ENCODE measurements around the gene UBE2L3. TPM values are rescaled to one million over a fixed set of nuclear protein-coding genes. Genes with fewer than 3 reads are reported as not detected.

UBE2L3 gene
- total RNA-seq, 2 experiments from 2014 or later: 18.7 TPM

DNA sequence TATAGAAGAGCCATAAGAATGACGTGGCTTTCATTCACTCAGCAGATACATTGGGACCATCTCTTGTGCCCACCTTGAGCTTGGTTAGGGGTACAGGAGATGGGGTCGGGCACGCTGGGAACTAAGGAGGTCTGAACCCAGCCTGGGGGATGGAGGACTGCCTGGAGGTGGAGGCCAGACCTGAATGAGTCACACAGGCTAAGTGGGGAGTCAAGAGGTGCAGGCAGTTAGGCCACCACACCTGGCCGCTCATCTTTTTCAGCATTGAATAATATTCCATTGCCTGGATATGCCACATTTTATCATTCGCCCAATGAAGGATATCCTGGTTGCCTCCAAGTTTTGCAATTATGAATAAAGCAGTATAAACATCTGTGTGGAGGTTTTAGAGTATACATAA is 94.5 kb downstream of the UBE2L3 start:
- no peak overlapping the region for H3K27ac Mint-ChIP-seq
- ChIA-PET CTCF (no interaction called here), POLR2A (no interaction called here)

DNA sequence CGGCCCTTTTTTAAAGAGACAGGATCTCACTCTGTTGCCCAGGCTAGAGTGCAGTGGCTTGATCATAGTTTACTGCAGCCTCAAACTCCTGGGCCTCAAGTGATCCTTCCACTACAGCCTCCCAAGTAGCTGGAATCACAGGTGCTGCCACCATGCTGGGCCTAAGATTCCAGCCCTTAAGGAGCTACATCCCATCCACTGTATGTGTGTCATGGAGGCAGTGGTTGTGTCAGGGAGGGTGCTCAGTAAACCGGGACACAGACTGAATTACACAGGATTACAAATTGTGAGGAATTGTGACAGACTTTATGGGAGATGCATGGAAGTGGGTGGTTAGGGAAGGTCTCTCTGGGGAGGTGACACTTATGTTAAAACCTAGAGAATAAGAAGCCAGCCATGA is 96.2 kb downstream of the UBE2L3 start:
- no peak overlapping the region for H3K4me3 ChIP-seq (ENCODE audit: low read length)
- no peaks in the 10 kb centered on the region for H3K27me3 Mint-ChIP-seq
- peak overlapping the region; percentile 37 for H3K27ac Mint-ChIP-seq
- H3K36me3 ChIP-seq (ENCODE audit: insufficient read depth, low read length): no peaks in the 10 kb centered on the region
- no peak overlapping the region for H3K27ac ChIP-seq (ENCODE audit: low read depth in 1 of 2, low read length in 2 of 2)
- DNase-seq (no peak), ATAC-seq (ENCODE audit: poor library complexity) (no peak)
- no peaks in the 10 kb centered on the region for H3K9me3 ChIP-seq (ENCODE audit: control insufficient read depth in 1 of 2, insufficient read depth in 1 of 2, low read length in 2 of 2)
- H3K4me3 Mint-ChIP-seq: peak overlapping the region; percentile 82
- H3K9me3 Mint-ChIP-seq: no peaks in the 10 kb centered on the region
- H3K27me3 ChIP-seq (ENCODE audit: control insufficient read depth in 1 of 2, insufficient read depth in 2 of 2, low read length in 2 of 2): no peaks in the 10 kb centered on the region
- ChIA-PET CTCF (no interaction called here), POLR2A (no interaction called here)
- TF ChIP-seq, protein P1, sequence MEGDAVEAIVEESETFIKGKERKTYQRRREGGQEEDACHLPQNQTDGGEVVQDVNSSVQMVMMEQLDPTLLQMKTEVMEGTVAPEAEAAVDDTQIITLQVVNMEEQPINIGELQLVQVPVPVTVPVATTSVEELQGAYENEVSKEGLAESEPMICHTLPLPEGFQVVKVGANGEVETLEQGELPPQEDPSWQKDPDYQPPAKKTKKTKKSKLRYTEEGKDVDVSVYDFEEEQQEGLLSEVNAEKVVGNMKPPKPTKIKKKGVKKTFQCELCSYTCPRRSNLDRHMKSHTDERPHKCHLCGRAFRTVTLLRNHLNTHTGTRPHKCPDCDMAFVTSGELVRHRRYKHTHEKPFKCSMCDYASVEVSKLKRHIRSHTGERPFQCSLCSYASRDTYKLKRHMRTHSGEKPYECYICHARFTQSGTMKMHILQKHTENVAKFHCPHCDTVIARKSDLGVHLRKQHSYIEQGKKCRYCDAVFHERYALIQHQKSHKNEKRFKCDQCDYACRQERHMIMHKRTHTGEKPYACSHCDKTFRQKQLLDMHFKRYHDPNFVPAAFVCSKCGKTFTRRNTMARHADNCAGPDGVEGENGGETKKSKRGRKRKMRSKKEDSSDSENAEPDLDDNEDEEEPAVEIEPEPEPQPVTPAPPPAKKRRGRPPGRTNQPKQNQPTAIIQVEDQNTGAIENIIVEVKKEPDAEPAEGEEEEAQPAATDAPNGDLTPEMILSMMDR (IDR thresholded peaks at IDR 0.05): no peak
- H3K4me1 ChIP-seq (ENCODE audit: insufficient read depth, low read length): peaks cover 27% of the 10 kb centered on the region
- intact Hi-C loops (cut with DNase I, micrococcal nuclease): no loop called here
- peaks cover 27% of the 10 kb centered on the region for H3K4me1 Mint-ChIP-seq (ENCODE audit: low read depth)
- peaks cover 7% of the 10 kb centered on the region for H3K36me3 Mint-ChIP-seq (ENCODE audit: low read depth)

More for the DNA sequence above, 94.5 kb downstream of the UBE2L3 start:
- Histone ChIP-seq H3K36me3 (ENCODE audit: insufficient read depth, low read length) (no peaks in the 10 kb centered on the region), H3K27ac (ENCODE audit: low read depth in 1 of 2, low read length in 2 of 2) (no peak overlapping the region), H3K9me3 (ENCODE audit: control insufficient read depth in 1 of 2, insufficient read depth in 1 of 2, low read length in 2 of 2) (no peaks in the 10 kb centered on the region), H3K4me3 (ENCODE audit: low read length) (no peak overlapping the region), H3K27me3 (ENCODE audit: control insufficient read depth in 1 of 2, insufficient read depth in 2 of 2, low read length in 2 of 2) (no peaks in the 10 kb centered on the region), H3K4me1 (ENCODE audit: insufficient read depth, low read length) (peaks cover 28% of the 10 kb centered on the region)
- DNase-seq: no peak
- Mint-ChIP-seq H3K4me1 (ENCODE audit: low read depth) (peaks cover 20% of the 10 kb centered on the region), H3K4me3 (peak overlapping the region; percentile 25), H3K27me3 (no peaks in the 10 kb centered on the region), H3K36me3 (ENCODE audit: low read depth) (peaks cover 7% of the 10 kb centered on the region), H3K9me3 (no peaks in the 10 kb centered on the region)
- TF ChIP-seq, protein P1 (IDR thresholded peaks at IDR 0.05): no peak
- ATAC-seq (ENCODE audit: poor library complexity): no peak
- intact Hi-C loops (cut with DNase I, micrococcal nuclease): no loop called here

DNA sequence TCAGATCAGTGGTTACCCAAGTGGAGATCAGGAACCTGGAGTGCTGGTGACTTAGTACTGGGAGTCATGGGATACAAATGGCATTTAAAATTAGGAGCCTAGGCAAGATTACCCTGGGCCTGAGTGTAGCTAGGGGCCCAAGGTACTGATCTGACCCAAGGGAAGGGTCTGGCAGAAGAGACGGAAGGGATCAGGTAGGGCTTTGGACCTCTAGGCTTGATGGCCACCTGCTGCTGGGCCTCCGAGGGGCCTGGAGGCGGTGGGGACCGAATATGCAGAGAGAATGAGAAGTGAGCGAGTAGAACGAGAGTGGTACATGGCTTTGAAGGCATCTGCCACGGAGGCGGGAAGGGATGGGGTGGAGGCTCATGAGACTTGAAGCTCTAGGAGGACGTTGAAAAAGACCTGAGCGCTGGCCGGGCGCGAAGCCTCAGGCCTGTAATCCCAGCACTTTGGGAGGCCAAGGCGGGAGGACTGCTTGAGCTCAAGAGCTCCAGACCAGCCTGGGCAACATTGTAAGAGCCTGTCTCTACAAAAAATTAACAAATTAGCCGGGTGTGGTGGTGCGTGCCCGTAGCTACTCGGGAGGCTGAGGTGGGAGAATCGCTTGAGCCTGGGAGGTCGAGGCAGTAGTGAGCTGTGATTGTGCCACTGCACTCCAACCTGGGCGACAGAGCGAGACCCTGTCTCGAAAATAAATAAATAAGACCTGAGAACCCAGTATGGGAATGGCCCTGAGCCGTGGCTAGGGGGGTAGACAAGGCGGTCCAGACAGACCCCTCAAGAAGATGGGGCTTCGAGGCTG is 97.7 kb downstream of the UBE2L3 start:
- peak overlapping the region; percentile 92 for H3K27ac Mint-ChIP-seq
- peak overlapping the region; percentile 95 for H3K4me3 ChIP-seq (ENCODE audit: low read length)
- H3K36me3 ChIP-seq (ENCODE audit: insufficient read depth, low read length): peaks cover 7% of the 10 kb centered on the region
- H3K4me1 Mint-ChIP-seq (ENCODE audit: low read depth): peaks cover 32% of the 10 kb centered on the region
- peaks cover 19% of the 10 kb centered on the region for H3K36me3 Mint-ChIP-seq (ENCODE audit: low read depth)
- peaks cover 30% of the 10 kb centered on the region for H3K4me1 ChIP-seq (ENCODE audit: insufficient read depth, low read length)
- H3K27me3 ChIP-seq (ENCODE audit: control insufficient read depth in 1 of 2, insufficient read depth in 2 of 2, low read length in 2 of 2): no peaks in the 10 kb centered on the region
- H3K9me3 ChIP-seq (ENCODE audit: control insufficient read depth in 1 of 2, insufficient read depth in 1 of 2, low read length in 2 of 2): no peaks in the 10 kb centered on the region
- DNase-seq (peak in 1 of 14 experiments; percentile 32), ATAC-seq (ENCODE audit: poor library complexity) (no peak)
- POLR2A ChIA-PET: interaction anchor here (0.9 to 1.5 kb wide), 4 partner anchors 18 to 36 kb away, joined by 3 to 14 read pairs (median 4); partner anchors contain the start of genes CCDC116, SDF2L1 and YDJC
- peak overlapping the region; percentile 88 to 93 for H3K27ac ChIP-seq (ENCODE audit: low read depth in 1 of 2, low read length in 2 of 2)
- CTCF ChIA-PET: interaction anchor here (0.9 to 1.2 kb wide), 3 partner anchors 18 to 287 kb away, joined by 3 to 4 read pairs (median 3); partner anchors contain the start of genes PPM1F and SDF2L1
- TF ChIP-seq, protein P1 (IDR thresholded peaks at IDR 0.05): no peak
- peak overlapping the region; percentile 99 for H3K4me3 Mint-ChIP-seq
- intact Hi-C loops (cut with DNase I, micrococcal nuclease): loop anchor here in 1 of 2 experiments (1.0 kb wide), 2 partner anchors 8 to 36 kb away; no protein-coding TSS in a partner anchor
- H3K9me3 Mint-ChIP-seq: no peaks in the 10 kb centered on the region
- no peaks in the 10 kb centered on the region for H3K27me3 Mint-ChIP-seq

Measured in CD4-positive, alpha-beta T cell (primary cell).